ENCODE results near the gene ASCC3.

ASCC3 gene

GRCh38 chr6:100464903-100465700 lies 416.0 kb downstream of the ASCC3 start, which contains the start of gene SIM1:
Gene SIM1 (minus strand): TSS chr6:100464921. CDS start chr6:100463468, 1,453 bp downstream.
- peak; percentile 61 for DNase-seq (ENCODE audit: low read depth)

GRCh38 chr6:100464162-100464851 lies 416.8 kb downstream of the ASCC3 start:
- no peak for DNase-seq (ENCODE audit: low read depth)

- DNase-seq (ENCODE audit: low read depth) = no peak
Measured at GRCh38 chr6:100463630-100464161, 417.4 kb downstream of the ASCC3 start.

- DNase-seq (ENCODE audit: low read depth) = no peak
Measured at GRCh38 chr6:100462706-100463629, 418.2 kb downstream of the ASCC3 start.

GRCh38 chr6:100461917-100462705 lies 419.0 kb downstream of the ASCC3 start:
- no peak for DNase-seq (ENCODE audit: low read depth)

- no peak for DNase-seq (ENCODE audit: low read depth)
Measured at GRCh38 chr6:100461278-100461916, 419.7 kb downstream of the ASCC3 start.

GRCh38 chr6:100460650-100461204 lies 420.4 kb downstream of the ASCC3 start:
- DNase-seq (ENCODE audit: low read depth) = no peak

GRCh38 chr6:100459592-100460184 lies 421.4 kb downstream of the ASCC3 start:
- DNase-seq (ENCODE audit: low read depth) = no peak

GRCh38 chr6:100458841-100459591 lies 422.1 kb downstream of the ASCC3 start:
- DNase-seq (ENCODE audit: low read depth) = no peak
